HEK293 (cell line): Measurements from ENCODE around the gene IFNG.
A peak's percentile ranks its signal among the peaks of the same experiment; 100 is the strongest.

Experiments
- CTCF ChIA-PET: fragments of 350-600 bp; formaldehyde crosslinking; extraction: SDS; loops from one replicate; lab custom pipeline; 2021; ENCODE audit warnings: antibody characterized with exemption; lab: Yijun Ruan, JAX
- POLR2A ChIA-PET: fragments of 300-600 bp; formaldehyde crosslinking; extraction: SDS; loops from one replicate; lab custom pipeline; 2020; ENCODE audit warnings: antibody characterized with exemption, inconsistent platforms; lab: Yijun Ruan, JAX
- H3K27ac ChIP-seq: fragments of 200-500 bp; sonication (Bioruptor generic); 2 replicates; pipeline ENCODE4 v1.5.1; 2014; ENCODE audit warnings: low read depth, low read length, control low read depth, inconsistent platforms; ENCODE audit errors: extremely low read depth
- H3K36me3 ChIP-seq, 2 experiments: fragments of 200-500 bp in 1 of 2; sonication (Bioruptor generic) in 1 of 2; 1 replicate in 1 of 2; 2 replicates in 1 of 2; pipeline ENCODE4 v1.5.1; 2014 to 2017; ENCODE audit warnings: inconsistent platforms in 2 of 2, low read length in 2 of 2; ENCODE audit not compliant: control insufficient read depth in 2 of 2, insufficient read depth in 1 of 2
- H3K4me1 ChIP-seq: fragments of 200-500 bp; sonication (Bioruptor generic); 2 replicates; pipeline ENCODE4 v1.5.1; 2014; ENCODE audit warnings: mild to moderate bottlenecking, low read length, inconsistent platforms; ENCODE audit not compliant: control insufficient read depth, insufficient read depth
- H3K4me3 ChIP-seq: 2 replicates; pipeline ENCODE4 v1.5.1; 2011; ENCODE audit warnings: low read depth, mild to moderate bottlenecking, control low read depth, low read length, moderate library complexity
- H3K9me3 ChIP-seq: fragments of 200-500 bp; sonication (Bioruptor generic); 2 replicates; pipeline ENCODE4 v1.5.1; 2014; ENCODE audit warnings: low read depth, low read length, inconsistent platforms; ENCODE audit not compliant: control insufficient read depth, insufficient read depth
- HOXC10 ChIP-seq: sonication (generic); formaldehyde crosslinking; IDR thresholded peaks from 2 replicates; pipeline ENCODE4 v1.8.1; 2023; ENCODE audit warnings: mild to moderate bottlenecking, missing genetic modification reagents
- OSR2 ChIP-seq: fragments of 450-650 bp; formaldehyde crosslinking; IDR thresholded peaks from 2 replicates; pipeline ENCODE4 v1.5.1; 2016; ENCODE audit warnings: missing biosample characterization, missing genetic modification characterization
- PBX3 ChIP-seq: sonication (generic); formaldehyde crosslinking; IDR thresholded peaks from 2 replicates; pipeline ENCODE4 v1.8.1; 2022; ENCODE audit warnings: mild to moderate bottlenecking, moderate library complexity, missing genetic modification reagents
- PRDM4 ChIP-seq: fragments of 450-650 bp; formaldehyde crosslinking; IDR thresholded peaks from 2 replicates; pipeline ENCODE4 v1.5.1; 2017; ENCODE audit warnings: missing biosample characterization, missing genetic modification characterization
- ZFP37 ChIP-seq: fragments of 450-650 bp; formaldehyde crosslinking; IDR thresholded peaks from 2 replicates; pipeline ENCODE4 v1.5.1; 2016; ENCODE audit warnings: missing biosample characterization, missing genetic modification characterization
- ZIC2 ChIP-seq: fragments of 450-650 bp; formaldehyde crosslinking; IDR thresholded peaks from 2 replicates; pipeline ENCODE4 v1.5.1; 2016; ENCODE audit warnings: missing biosample characterization, missing genetic modification characterization
- ZNF140 ChIP-seq: fragments of 450-650 bp; formaldehyde crosslinking; IDR thresholded peaks from 2 replicates; pipeline ENCODE4 v1.5.1; 2016; ENCODE audit warnings: missing biosample characterization, missing genetic modification characterization
- ZNF202 ChIP-seq: fragments of 450-650 bp; formaldehyde crosslinking; IDR thresholded peaks from 2 replicates; pipeline ENCODE4 v1.5.1; 2016; ENCODE audit warnings: missing biosample characterization, missing genetic modification characterization, borderline replicate concordance
- ZNF324 ChIP-seq: fragments of 450-650 bp; formaldehyde crosslinking; IDR thresholded peaks from 2 replicates; pipeline ENCODE4 v1.5.1; 2016; ENCODE audit warnings: missing biosample characterization, missing genetic modification characterization
- ZNF335 ChIP-seq: fragments of 450-650 bp; formaldehyde crosslinking; conservative IDR thresholded peaks from 2 replicates; pipeline ENCODE4 v1.5.1; 2016; ENCODE audit warnings: missing biosample characterization, missing genetic modification characterization
- ZNF366 ChIP-seq: fragments of 450-650 bp; formaldehyde crosslinking; conservative IDR thresholded peaks from 2 replicates; pipeline ENCODE4 v1.5.1; 2016; ENCODE audit warnings: missing biosample characterization, missing genetic modification characterization
- ZNF394 ChIP-seq: fragments of 450-650 bp; formaldehyde crosslinking; IDR thresholded peaks from 2 replicates; pipeline ENCODE4 v1.5.1; 2016; ENCODE audit warnings: missing biosample characterization, missing genetic modification characterization, mild to moderate bottlenecking, moderate library complexity, borderline replicate concordance
- ZNF626 ChIP-seq: fragments of 450-650 bp; sonication (Bioruptor Pico); formaldehyde crosslinking; IDR thresholded peaks from 2 replicates; pipeline ENCODE4 v1.5.1; 2018; ENCODE audit warnings: missing biosample characterization, missing genetic modification characterization, inconsistent platforms
- ZNF692 ChIP-seq: fragments of 450-650 bp; formaldehyde crosslinking; IDR thresholded peaks from 2 replicates; pipeline ENCODE4 v1.5.1; 2016; ENCODE audit warnings: missing biosample characterization, missing genetic modification characterization
- ZNF776 ChIP-seq: fragments of 450-650 bp; formaldehyde crosslinking; IDR thresholded peaks from 2 replicates; pipeline ENCODE4 v1.5.0; 2017; ENCODE audit warnings: missing biosample characterization, missing genetic modification characterization, borderline replicate concordance
- ZSCAN4 ChIP-seq: fragments of 450-650 bp; formaldehyde crosslinking; IDR thresholded peaks from 2 replicates; pipeline ENCODE4 v1.5.1; 2017; ENCODE audit warnings: missing biosample characterization, missing genetic modification characterization

The IFNG gene

GRCh38 chr12:68185598-68185997, 26.1 kb upstream of the IFNG start:
- ChIA-PET POLR2A (no interaction called here), CTCF (no interaction called here)
- TF ChIP-seq ZNF776 (tag by site-specific recombination) (no peak), ZIC2 (tag by site-specific recombination) (no peak), ZNF394 (tag by site-specific recombination) (no peak), ZNF324 (no peak), ZNF202 (tag by site-specific recombination) (no peak), HOXC10 (CRISPR knock-in tag) (no peak), ZSCAN4 (tag by site-specific recombination) (no peak), PRDM4 (tag by site-specific recombination) (no peak), ZNF366 (tag by site-specific recombination) (no peak), ZNF692 (tag by site-specific recombination) (no peak), ZFP37 (tag by site-specific recombination) (no peak), PBX3 (CRISPR knock-in tag) (no peak), OSR2 (tag by site-specific recombination) (no peak)
- Histone ChIP-seq H3K4me3 (no peak overlapping the region), H3K36me3 (no peaks in the 10 kb centered on the region), H3K27ac (no peak overlapping the region), H3K4me1 (no peaks in the 10 kb centered on the region), H3K9me3 (no peaks in the 10 kb centered on the region)

- POLR2A ChIA-PET: no interaction called here
- no peaks in the 10 kb centered on the region for H3K36me3 ChIP-seq
- no peak overlapping the region for H3K4me3 ChIP-seq
- CTCF ChIA-PET: interaction anchor here (0.9 to 1.0 kb wide), 2 partner anchors 136 to 137 kb away, joined by 3 read pairs; no protein-coding TSS in a partner anchor
- TF ChIP-seq ZNF140 (tag by site-specific recombination): no peak
- TF ChIP-seq ZNF335 (tag by site-specific recombination): 0 out of 2 replicates have a peak, but pooled peaks have one; percentile 19
- TF ChIP-seq ZNF626 (tag by site-specific recombination): no peak
- no peaks in the 10 kb centered on the region for H3K4me1 ChIP-seq
- H3K27ac ChIP-seq: no peak overlapping the region
- H3K9me3 ChIP-seq: no peaks in the 10 kb centered on the region
These were observed 21.5 kb upstream of the IFNG start for GRCh38 chr12:68180792-68181744.
